AG10803 (cell line): Measurements from ENCODE around the gene TTLL13.
A peak's percentile ranks its signal among the peaks of the same experiment; 100 is the strongest.
"Not testable (repeated sequence)": the region's sequence is repeated elsewhere in the genome, so short reads cannot be mapped to it uniquely, and the experiment has no call there.

Experiments
- DNase-seq: peaks from one replicate; pipeline ENCODE4 v3.0.0; 2010; ENCODE audit warnings: low read depth
- H3K4me3 ChIP-seq: 2 replicates; pipeline ENCODE4 v1.5.1; 2011; ENCODE audit warnings: mild to moderate bottlenecking, low read length, control low read depth
- CTCF ChIP-seq: conservative IDR thresholded peaks from 2 replicates; pipeline ENCODE4 v1.5.1; 2011; ENCODE audit warnings: mild to moderate bottlenecking, low read length, control low read depth, inconsistent platforms

The TTLL13 gene

DNA sequence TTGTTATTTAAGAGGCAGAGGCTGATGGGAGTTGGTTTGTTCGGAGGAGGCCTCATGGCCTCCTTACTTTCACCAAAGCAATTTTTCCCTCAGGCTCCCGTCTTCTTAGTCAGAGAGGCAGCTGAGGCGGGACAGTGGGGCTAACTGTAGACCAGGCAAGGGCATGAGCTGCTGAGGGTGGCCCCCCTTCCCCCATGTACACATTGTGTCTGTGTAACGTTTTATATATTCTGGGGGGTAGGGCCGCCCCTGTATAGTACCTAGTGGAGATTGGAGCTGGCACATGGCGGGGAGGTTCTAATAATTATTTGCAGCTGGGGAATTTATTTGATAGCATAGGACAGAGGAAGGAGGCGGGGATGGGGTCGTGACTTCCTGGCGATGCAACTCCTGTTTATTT lies 51.2 kb downstream of the TTLL13 start:
- H3K4me3 ChIP-seq: no peak overlapping the region
- DNase-seq: no peak
- TF ChIP-seq CTCF: no peak

GRCh38 chr15:90300988-90301706 lies 51.8 kb downstream of the TTLL13 start:
- H3K4me3 ChIP-seq: no peak overlapping the region
- peak; percentile 26 for DNase-seq
- peak; percentile 72 for TF ChIP-seq CTCF

GRCh38 chr15:90301707-90302300 lies 52.4 kb downstream of the TTLL13 start:
- TF ChIP-seq CTCF: no peak
- no peak overlapping the region for H3K4me3 ChIP-seq
- no peak for DNase-seq

- DNase-seq, H3K4me3 ChIP-seq: not testable (repeated sequence)
These were observed 56.0 kb downstream of the TTLL13 start for GRCh38 chr15:90305355-90305754.

GRCh38 chr15:90305932-90306331 lies 56.6 kb downstream of the TTLL13 start:
- DNase-seq: peak; percentile 13
- H3K4me3 ChIP-seq: no peak overlapping the region
- no peak for TF ChIP-seq CTCF

- DNase-seq: no peak
- no peak for TF ChIP-seq CTCF
These were observed 57.2 kb downstream of the TTLL13 start for GRCh38 chr15:90306560-90306959.

GRCh38 chr15:90307661-90308060 lies 58.3 kb downstream of the TTLL13 start:
- TF ChIP-seq CTCF: no peak
- H3K4me3 ChIP-seq: no peak overlapping the region
- DNase-seq: no peak

More at GRCh38 chr15:90306560-90306959, 57.2 kb downstream of the TTLL13 start:
- H3K4me3 ChIP-seq: no peak overlapping the region
